Esophagus squamous epithelium (tissue), 4 donors: Measurements from ENCODE around the gene CDKN2B.

Experiments
- POLR2A ChIP-seq, 4 donors: fragments of 450-650 bp; IDR thresholded peaks; one replicate each; pipeline ENCODE4 v1.6.1; 2017; ENCODE audit warnings: antibody characterized with exemption in 4 of 4, mild to moderate bottlenecking in 4 of 4, moderate library complexity in 3 of 4
- TF ChIP-seq, protein P1 (sequence below), 6 experiments: fragments of 450-650 bp in 4 of 6; fragments of 200-600 bp in 2 of 6; sonication (generic) in 2 of 6; IDR thresholded peaks; one replicate each; pipeline ENCODE4 v1.5.1; 2016 to 2019; ENCODE audit warnings: antibody characterized with exemption in 6 of 6, mild to moderate bottlenecking in 4 of 6, moderate library complexity in 4 of 6

DNA sequence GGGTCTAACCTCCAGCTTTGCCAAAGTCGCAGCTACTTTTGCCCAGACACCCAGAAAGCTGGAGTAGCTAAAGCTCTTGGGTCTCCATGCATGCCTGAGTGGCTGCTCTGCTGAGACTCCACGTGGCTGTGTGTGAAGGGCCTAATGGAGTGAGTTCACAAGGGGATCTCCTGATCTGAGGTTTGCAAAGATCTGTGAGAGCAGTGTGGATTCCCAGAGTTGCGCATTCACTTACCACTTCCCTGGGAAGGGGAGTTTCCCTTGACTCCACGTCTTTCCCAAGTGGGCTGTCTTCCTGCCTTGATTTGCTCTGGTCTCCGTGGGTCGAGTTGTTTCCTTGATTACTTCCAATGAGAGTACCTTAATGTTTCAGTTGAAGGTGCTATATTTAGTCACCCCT is 17.6 kb upstream of the CDKN2B start:
- TF ChIP-seq, protein P1, sequence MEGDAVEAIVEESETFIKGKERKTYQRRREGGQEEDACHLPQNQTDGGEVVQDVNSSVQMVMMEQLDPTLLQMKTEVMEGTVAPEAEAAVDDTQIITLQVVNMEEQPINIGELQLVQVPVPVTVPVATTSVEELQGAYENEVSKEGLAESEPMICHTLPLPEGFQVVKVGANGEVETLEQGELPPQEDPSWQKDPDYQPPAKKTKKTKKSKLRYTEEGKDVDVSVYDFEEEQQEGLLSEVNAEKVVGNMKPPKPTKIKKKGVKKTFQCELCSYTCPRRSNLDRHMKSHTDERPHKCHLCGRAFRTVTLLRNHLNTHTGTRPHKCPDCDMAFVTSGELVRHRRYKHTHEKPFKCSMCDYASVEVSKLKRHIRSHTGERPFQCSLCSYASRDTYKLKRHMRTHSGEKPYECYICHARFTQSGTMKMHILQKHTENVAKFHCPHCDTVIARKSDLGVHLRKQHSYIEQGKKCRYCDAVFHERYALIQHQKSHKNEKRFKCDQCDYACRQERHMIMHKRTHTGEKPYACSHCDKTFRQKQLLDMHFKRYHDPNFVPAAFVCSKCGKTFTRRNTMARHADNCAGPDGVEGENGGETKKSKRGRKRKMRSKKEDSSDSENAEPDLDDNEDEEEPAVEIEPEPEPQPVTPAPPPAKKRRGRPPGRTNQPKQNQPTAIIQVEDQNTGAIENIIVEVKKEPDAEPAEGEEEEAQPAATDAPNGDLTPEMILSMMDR (IDR thresholded peaks at IDR 0.05): no peak
- no peak for TF ChIP-seq POLR2A (IDR thresholded peaks at IDR 0.05)
